PC-9 (cell line): ENCODE data around the gene ARAP3.

Source experiments
- CTCF ChIP-seq: fragments of 200-600 bp; sonication (generic); conservative IDR thresholded peaks from 2 replicates; pipeline ENCODE4 v1.6.1; 2017; ENCODE audit warnings: mixed run types, antibody characterized with exemption, mild to moderate bottlenecking, moderate library complexity
- EZH2 ChIP-seq: fragments of 200-600 bp; sonication (generic); IDR thresholded peaks from 2 replicates; pipeline ENCODE4 v1.8.0; 2017; ENCODE audit warnings: antibody characterized with exemption, low read depth

- no peak for TF ChIP-seq EZH2
- TF ChIP-seq CTCF, result no peak
These were observed 6.4 kb downstream of the ARAP3 start for GRCh38 chr5:141675672-141676071.
